ENCODE measurements around the gene RABEP1. TPM values are rescaled to one million over a fixed set of nuclear protein-coding genes. Genes with fewer than 3 reads are reported as not detected.

The RABEP1 gene
- total and polyA plus RNA-seq, 9 of the 15 experiments (the other 6 are each of a cell fraction or from before 2014, with no cell fraction given), result 8.2 to 38.9 (median 30.3) TPM

DNA sequence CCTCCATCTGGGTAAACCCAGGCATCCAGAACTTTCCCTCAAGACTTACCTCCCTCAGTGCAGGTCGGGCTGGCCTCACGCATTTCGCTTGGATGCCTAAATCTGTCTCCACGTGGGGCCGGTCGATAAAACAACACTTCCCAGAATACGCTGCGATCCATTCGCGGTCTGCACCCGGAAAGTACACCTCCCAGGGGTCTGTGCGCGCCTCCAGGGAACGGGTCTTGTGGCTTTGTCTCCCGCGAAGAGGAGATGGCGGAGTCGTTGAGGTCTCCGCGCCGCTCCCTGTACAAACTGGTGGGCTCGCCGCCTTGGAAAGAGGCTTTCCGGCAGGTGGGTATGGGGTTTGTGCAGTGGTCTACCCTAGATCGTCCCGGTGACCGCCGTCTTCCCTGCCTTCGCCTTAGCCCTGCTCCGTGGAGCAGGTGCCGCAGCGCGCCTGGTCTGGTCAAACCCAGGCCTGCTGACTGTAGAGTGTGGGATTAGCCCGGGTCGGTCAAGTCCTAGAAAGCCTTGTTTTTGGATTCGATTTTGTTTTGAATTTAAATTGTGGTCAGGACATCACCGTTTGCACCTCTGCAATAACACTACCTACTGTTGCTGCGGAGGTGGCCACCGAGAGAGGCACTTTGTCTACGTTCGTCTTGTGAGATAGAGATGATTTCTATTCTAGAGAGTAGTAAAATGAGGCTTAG is 138.0 kb downstream of the RABEP1 start, which contains the start of gene RPAIN (continued):
- no peak for TF ChIP-seq ZNF217 (CRISPR knock-in tag; IDR thresholded peaks at IDR 0.05)
- TF ChIP-seq, protein P1, sequence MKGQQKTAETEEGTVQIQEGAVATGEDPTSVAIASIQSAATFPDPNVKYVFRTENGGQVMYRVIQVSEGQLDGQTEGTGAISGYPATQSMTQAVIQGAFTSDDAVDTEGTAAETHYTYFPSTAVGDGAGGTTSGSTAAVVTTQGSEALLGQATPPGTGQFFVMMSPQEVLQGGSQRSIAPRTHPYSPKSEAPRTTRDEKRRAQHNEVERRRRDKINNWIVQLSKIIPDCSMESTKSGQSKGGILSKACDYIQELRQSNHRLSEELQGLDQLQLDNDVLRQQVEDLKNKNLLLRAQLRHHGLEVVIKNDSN (CRISPR knock-in tag; IDR thresholded peaks at IDR 0.05), result peak; percentile 69
- no peak for TF ChIP-seq GTF2A2 (tag; IDR thresholded peaks at IDR 0.05)
- peak; percentile 71 for TF ChIP-seq SAP30 (IDR thresholded peaks at IDR 0.05; ENCODE audit: borderline replicate concordance, insufficient read depth, low read depth, low read length, poor library complexity, severe bottlenecking)
- TF ChIP-seq, protein P2, sequence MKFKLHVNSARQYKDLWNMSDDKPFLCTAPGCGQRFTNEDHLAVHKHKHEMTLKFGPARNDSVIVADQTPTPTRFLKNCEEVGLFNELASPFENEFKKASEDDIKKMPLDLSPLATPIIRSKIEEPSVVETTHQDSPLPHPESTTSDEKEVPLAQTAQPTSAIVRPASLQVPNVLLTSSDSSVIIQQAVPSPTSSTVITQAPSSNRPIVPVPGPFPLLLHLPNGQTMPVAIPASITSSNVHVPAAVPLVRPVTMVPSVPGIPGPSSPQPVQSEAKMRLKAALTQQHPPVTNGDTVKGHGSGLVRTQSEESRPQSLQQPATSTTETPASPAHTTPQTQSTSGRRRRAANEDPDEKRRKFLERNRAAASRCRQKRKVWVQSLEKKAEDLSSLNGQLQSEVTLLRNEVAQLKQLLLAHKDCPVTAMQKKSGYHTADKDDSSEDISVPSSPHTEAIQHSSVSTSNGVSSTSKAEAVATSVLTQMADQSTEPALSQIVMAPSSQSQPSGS (CRISPR knock-in tag; IDR thresholded peaks at IDR 0.05), result no peak
- TF ChIP-seq, protein P3, sequence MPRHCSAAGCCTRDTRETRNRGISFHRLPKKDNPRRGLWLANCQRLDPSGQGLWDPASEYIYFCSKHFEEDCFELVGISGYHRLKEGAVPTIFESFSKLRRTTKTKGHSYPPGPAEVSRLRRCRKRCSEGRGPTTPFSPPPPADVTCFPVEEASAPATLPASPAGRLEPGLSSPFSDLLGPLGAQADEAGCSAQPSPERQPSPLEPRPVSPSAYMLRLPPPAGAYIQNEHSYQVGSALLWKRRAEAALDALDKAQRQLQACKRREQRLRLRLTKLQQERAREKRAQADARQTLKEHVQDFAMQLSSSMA (CRISPR knock-in tag; IDR thresholded peaks at IDR 0.05), result peak; percentile 96
- TF ChIP-seq, protein P4, sequence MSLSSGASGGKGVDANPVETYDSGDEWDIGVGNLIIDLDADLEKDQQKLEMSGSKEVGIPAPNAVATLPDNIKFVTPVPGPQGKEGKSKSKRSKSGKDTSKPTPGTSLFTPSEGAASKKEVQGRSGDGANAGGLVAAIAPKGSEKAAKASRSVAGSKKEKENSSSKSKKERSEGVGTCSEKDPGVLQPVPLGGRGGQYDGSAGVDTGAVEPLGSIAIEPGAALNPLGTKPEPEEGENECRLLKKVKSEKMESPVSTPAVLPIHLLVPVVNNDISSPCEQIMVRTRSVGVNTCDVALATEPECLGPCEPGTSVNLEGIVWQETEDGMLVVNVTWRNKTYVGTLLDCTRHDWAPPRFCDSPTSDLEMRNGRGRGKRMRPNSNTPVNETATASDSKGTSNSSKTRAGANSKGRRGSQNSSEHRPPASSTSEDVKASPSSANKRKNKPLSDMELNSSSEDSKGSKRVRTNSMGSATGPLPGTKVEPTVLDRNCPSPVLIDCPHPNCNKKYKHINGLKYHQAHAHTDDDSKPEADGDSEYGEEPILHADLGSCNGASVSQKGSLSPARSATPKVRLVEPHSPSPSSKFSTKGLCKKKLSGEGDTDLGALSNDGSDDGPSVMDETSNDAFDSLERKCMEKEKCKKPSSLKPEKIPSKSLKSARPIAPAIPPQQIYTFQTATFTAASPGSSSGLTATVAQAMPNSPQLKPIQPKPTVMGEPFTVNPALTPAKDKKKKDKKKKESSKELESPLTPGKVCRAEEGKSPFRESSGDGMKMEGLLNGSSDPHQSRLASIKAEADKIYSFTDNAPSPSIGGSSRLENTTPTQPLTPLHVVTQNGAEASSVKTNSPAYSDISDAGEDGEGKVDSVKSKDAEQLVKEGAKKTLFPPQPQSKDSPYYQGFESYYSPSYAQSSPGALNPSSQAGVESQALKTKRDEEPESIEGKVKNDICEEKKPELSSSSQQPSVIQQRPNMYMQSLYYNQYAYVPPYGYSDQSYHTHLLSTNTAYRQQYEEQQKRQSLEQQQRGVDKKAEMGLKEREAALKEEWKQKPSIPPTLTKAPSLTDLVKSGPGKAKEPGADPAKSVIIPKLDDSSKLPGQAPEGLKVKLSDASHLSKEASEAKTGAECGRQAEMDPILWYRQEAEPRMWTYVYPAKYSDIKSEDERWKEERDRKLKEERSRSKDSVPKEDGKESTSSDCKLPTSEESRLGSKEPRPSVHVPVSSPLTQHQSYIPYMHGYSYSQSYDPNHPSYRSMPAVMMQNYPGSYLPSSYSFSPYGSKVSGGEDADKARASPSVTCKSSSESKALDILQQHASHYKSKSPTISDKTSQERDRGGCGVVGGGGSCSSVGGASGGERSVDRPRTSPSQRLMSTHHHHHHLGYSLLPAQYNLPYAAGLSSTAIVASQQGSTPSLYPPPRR (CRISPR knock-in tag; IDR thresholded peaks at IDR 0.05; ENCODE audit: borderline replicate concordance), result 0 out of 2 replicates have a peak, but pooled peaks have one; percentile 40
- TF ChIP-seq, protein P5, sequence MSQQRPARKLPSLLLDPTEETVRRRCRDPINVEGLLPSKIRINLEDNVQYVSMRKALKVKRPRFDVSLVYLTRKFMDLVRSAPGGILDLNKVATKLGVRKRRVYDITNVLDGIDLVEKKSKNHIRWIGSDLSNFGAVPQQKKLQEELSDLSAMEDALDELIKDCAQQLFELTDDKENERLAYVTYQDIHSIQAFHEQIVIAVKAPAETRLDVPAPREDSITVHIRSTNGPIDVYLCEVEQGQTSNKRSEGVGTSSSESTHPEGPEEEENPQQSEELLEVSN (IDR thresholded peaks at IDR 0.05; ENCODE audit: borderline replicate concordance in 1 of 2, extremely low read depth in 1 of 2, insufficient read depth in 1 of 2, insufficient read length in 1 of 2, low read depth in 1 of 2, low read length in 1 of 2, poor library complexity in 1 of 2, severe bottlenecking in 1 of 2), result peak; percentile 18 to 56
- TF ChIP-seq, protein P6, sequence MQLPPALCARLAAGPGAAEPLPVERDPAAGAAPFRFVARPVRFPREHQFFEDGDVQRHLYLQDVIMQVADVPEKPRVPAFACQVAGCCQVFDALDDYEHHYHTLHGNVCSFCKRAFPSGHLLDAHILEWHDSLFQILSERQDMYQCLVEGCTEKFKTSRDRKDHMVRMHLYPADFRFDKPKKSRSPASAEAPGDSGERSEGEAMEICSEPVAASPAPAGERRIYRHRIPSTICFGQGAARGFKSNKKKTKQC (CRISPR knock-in tag; IDR thresholded peaks at IDR 0.05), result peak; percentile 25; the same call in 1 of the 2 replicates
- TF ChIP-seq ZNF3 (CRISPR knock-in tag; IDR thresholded peaks at IDR 0.05), result no peak
- TF ChIP-seq CBX1 (IDR thresholded peaks at IDR 0.05; ENCODE audit: low read depth), result 0 out of 2 replicates have a peak, but pooled peaks have one; percentile 30
- no peak for TF ChIP-seq SAFB2 (IDR thresholded peaks at IDR 0.05; ENCODE audit: borderline replicate concordance, low read depth, low read length, severe bottlenecking)
- no peak for TF ChIP-seq RFX5 (IDR thresholded peaks at IDR 0.05; ENCODE audit: low read depth, low read length)
- TF ChIP-seq TAF1 (IDR thresholded peaks at IDR 0.05; ENCODE audit: control insufficient read depth, extremely low read depth, insufficient read depth, low read length, severe bottlenecking), result peak; percentile 79

All from K562 (cell line).